AG09319 (cell line): ENCODE measurements around the gene TLR7.

Experiments used
- DNase-seq: peaks from one replicate; pipeline ENCODE4 v3.0.0-alpha.2; 2010; ENCODE audit warnings: low read depth; ENCODE audit errors: extremely low read depth
- CTCF ChIP-seq: IDR thresholded peaks from 2 replicates; pipeline ENCODE4 v1.5.1; 2011; ENCODE audit warnings: low read depth, mild to moderate bottlenecking, inconsistent platforms, low read length, moderate library complexity

Gene TLR7

GRCh38 chrX:12866451-12867377 lies at the start of gene TLR7:
Gene TLR7, plus strand, starts transcription at chrX:12867072. Its CDS starts 507 bp downstream, at chrX:12867579.
- no peak for DNase-seq
- no peak for TF ChIP-seq CTCF

GRCh38 chrX:12817528-12817927 lies 49.3 kb upstream of the TLR7 start:
- DNase-seq, result no peak
- TF ChIP-seq CTCF, result no peak

GRCh38 chrX:12819222-12819621 lies 47.6 kb upstream of the TLR7 start:
- DNase-seq, result no peak
- TF ChIP-seq CTCF, result no peak

GRCh38 chrX:12820737-12821136 lies 46.1 kb upstream of the TLR7 start:
- no peak for DNase-seq
- no peak for TF ChIP-seq CTCF

GRCh38 chrX:12824944-12825343 lies 41.9 kb upstream of the TLR7 start:
- no peak for DNase-seq
- no peak for TF ChIP-seq CTCF

GRCh38 chrX:12825801-12826200 lies 41.1 kb upstream of the TLR7 start:
- DNase-seq, result no peak
- TF ChIP-seq CTCF, result no peak

GRCh38 chrX:12843061-12843667 lies 23.7 kb upstream of the TLR7 start:
- no peak for TF ChIP-seq CTCF
- DNase-seq, result no peak
